Measurements from ENCODE around the gene IGF2R.

- TF ChIP-seq CTCF (optimal IDR thresholded peaks at IDR 0.05 in 1 of 3, IDR thresholded peaks at IDR 0.05 in 1 of 3, conservative IDR thresholded peaks at IDR 0.05 in 1 of 3; ENCODE audit: extremely low read depth in 1 of 3, insufficient read depth in 2 of 3, low read length in 3 of 3) = no peak
- TF ChIP-seq EZH2 (IDR thresholded peaks at IDR 0.05; ENCODE audit: low read length) = no peak
These were observed 167.2 kb downstream of the IGF2R start for GRCh38 chr6:160135907-160136655.

Data from keratinocyte (primary cell).